Transverse colon (tissue), 4 donors: ENCODE data around the gene CEP152.

Experiments
- POLR2A ChIP-seq: fragments of 450-650 bp; IDR thresholded peaks from one replicate; pipeline ENCODE4 v1.6.1; 2016; ENCODE audit warnings: antibody characterized with exemption, mild to moderate bottlenecking, moderate library complexity
- POLR2AphosphoS5 ChIP-seq, 3 donors: sonication (generic); formaldehyde crosslinking; IDR thresholded peaks; one replicate each; pipeline ENCODE4 v1.6.1; 2016; ENCODE audit warnings: antibody characterized with exemption in 3 of 3
- TF ChIP-seq, protein P1 (sequence below), 5 experiments: fragments of 200-600 bp in 3 of 5; fragments of 450-650 bp in 2 of 5; sonication (generic) in 3 of 5; IDR thresholded peaks; 1 replicate in 2 of 5; 2 replicates in 3 of 5; pipeline ENCODE4 v1.5.1; 2016 to 2017; ENCODE audit warnings: antibody characterized with exemption in 5 of 5, inconsistent platforms in 3 of 5, mild to moderate bottlenecking in 2 of 5, moderate library complexity in 1 of 5

DNA sequence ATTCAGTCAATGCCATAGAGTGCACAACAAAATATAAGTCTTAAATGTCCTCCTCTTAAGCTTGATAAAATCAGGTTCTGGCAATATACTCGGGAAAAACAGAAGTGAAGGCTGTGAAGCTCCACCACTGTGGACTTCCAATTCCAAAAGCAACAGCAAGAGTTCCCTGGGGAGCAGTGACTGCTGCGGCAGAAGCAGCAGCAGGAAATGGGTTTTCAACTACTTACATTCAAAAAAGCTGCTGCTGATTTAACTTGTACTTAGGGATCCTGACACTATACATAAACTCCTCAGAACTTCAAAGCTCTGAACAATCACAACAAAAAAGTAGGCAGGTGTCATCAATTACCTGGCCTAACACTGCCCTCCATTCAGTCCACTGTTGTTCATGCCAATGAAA, 4.7 kb downstream of the CEP152 start:
- TF ChIP-seq, protein P1, sequence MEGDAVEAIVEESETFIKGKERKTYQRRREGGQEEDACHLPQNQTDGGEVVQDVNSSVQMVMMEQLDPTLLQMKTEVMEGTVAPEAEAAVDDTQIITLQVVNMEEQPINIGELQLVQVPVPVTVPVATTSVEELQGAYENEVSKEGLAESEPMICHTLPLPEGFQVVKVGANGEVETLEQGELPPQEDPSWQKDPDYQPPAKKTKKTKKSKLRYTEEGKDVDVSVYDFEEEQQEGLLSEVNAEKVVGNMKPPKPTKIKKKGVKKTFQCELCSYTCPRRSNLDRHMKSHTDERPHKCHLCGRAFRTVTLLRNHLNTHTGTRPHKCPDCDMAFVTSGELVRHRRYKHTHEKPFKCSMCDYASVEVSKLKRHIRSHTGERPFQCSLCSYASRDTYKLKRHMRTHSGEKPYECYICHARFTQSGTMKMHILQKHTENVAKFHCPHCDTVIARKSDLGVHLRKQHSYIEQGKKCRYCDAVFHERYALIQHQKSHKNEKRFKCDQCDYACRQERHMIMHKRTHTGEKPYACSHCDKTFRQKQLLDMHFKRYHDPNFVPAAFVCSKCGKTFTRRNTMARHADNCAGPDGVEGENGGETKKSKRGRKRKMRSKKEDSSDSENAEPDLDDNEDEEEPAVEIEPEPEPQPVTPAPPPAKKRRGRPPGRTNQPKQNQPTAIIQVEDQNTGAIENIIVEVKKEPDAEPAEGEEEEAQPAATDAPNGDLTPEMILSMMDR (IDR thresholded peaks at IDR 0.05), result no peak
- no peak for TF ChIP-seq POLR2A
- TF ChIP-seq POLR2AphosphoS5 (IDR thresholded peaks at IDR 0.05), result no peak
